Measurements from ENCODE around the gene PAK5. TPM values are rescaled to one million over a fixed set of nuclear protein-coding genes. Genes with fewer than 3 reads are reported as not detected.

The PAK5 gene
- total and polyA plus RNA-seq, 2 donors (not counting 1 experiment from before 2014, with no cell fraction given): not detected

DNA sequence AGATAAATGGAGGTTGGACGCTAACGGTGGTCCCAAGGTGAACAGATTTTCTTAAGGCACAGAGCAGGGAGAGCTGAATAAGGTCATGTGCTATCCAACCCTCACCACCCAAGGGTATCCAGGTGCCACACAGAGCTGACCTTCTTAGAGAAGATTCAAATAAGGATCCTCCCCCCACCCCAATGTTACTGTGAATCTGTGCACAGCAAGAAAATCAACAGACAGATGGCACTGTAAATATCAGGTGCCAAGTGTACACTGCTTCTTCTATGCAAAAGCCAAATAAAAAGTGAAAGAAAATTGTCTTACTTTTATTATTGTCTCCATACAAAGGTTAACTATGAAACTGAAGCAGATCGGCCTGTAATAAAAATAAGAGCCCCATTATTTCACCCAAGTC is 96.9 kb downstream of the PAK5 start:
- ATAC-seq (ENCODE audit: low read depth): no peak
- WGBS (ENCODE audit: insufficient coverage): no CpG with 5 or more reads among the region's 3 CpGs

GRCh38 chr20:9740486-9740885 is 98.4 kb downstream of the PAK5 start:
- ChIA-PET POLR2A (no interaction called here), CTCF (no interaction called here)
- Histone ChIP-seq H3K9ac (ENCODE audit: low read length) (no peak overlapping the region), H2AFZ (ENCODE audit: insufficient read depth, low read depth, low read length, poor library complexity, severe bottlenecking) (no peak overlapping the region), H3K36me3 (replicated peaks in 1 of 2; ENCODE audit: control extremely low read depth in 1 of 2, control insufficient read depth in 1 of 2, extremely low read depth in 1 of 2, insufficient read depth in 2 of 2, low read length in 1 of 2) (no peaks in the 10 kb centered on the region), H3K79me2 (ENCODE audit: control insufficient read depth, insufficient read depth, low read length) (no peaks in the 10 kb centered on the region), H3K4me1 (ENCODE audit: control insufficient read depth in 2 of 2, insufficient read depth in 2 of 2, low read length in 2 of 2) (no peaks in the 10 kb centered on the region), H3K4me2 (replicated peaks; ENCODE audit: low read depth, low read length, poor library complexity, severe bottlenecking) (no peak overlapping the region), H3K27ac (ENCODE audit: low read length in 2 of 2) (no peak overlapping the region), H3K27me3 (replicated peaks in 1 of 4; ENCODE audit: control extremely low read depth in 1 of 4, control insufficient read depth in 3 of 4, insufficient read depth in 4 of 4, low read length in 3 of 4) (no peaks in the 10 kb centered on the region), H3K9me3 (ENCODE audit: control extremely low read depth in 1 of 3, control insufficient read depth in 2 of 3, insufficient read depth in 1 of 3, low read length in 2 of 3) (no peaks in the 10 kb centered on the region), H4K20me1 (ENCODE audit: control insufficient read depth, insufficient read depth, low read length, poor library complexity, severe bottlenecking) (no peaks in the 10 kb centered on the region), H3K4me3 (ENCODE audit: control extremely low read depth in 1 of 5, extremely low read depth in 1 of 5, insufficient read depth in 1 of 5, low read depth in 2 of 5, low read length in 4 of 5) (no peak overlapping the region)
- Mint-ChIP-seq H3K4me3 (no peak overlapping the region), H3K27ac (no peak overlapping the region), H3K4me1 (no peaks in the 10 kb centered on the region), H3K9me3 (ENCODE audit: insufficient read depth) (peaks cover 5% of the 10 kb centered on the region), H3K27me3 (no peaks in the 10 kb centered on the region)
- DNase-seq (no peak), ATAC-seq (ENCODE audit: low read depth) (no peak)
- intact Hi-C loops (cut with micrococcal nuclease): no loop called here
- no peak for TF ChIP-seq EZH2 (IDR thresholded peaks at IDR 0.05; ENCODE audit: borderline replicate concordance, insufficient read depth, low read depth, low read length, poor library complexity, severe bottlenecking)
- TF ChIP-seq, protein P1, sequence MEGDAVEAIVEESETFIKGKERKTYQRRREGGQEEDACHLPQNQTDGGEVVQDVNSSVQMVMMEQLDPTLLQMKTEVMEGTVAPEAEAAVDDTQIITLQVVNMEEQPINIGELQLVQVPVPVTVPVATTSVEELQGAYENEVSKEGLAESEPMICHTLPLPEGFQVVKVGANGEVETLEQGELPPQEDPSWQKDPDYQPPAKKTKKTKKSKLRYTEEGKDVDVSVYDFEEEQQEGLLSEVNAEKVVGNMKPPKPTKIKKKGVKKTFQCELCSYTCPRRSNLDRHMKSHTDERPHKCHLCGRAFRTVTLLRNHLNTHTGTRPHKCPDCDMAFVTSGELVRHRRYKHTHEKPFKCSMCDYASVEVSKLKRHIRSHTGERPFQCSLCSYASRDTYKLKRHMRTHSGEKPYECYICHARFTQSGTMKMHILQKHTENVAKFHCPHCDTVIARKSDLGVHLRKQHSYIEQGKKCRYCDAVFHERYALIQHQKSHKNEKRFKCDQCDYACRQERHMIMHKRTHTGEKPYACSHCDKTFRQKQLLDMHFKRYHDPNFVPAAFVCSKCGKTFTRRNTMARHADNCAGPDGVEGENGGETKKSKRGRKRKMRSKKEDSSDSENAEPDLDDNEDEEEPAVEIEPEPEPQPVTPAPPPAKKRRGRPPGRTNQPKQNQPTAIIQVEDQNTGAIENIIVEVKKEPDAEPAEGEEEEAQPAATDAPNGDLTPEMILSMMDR (IDR thresholded peaks at IDR 0.05): no peak
- 72% methylated on average over 5 of the region's 5 CpGs for whole genome bisulfite sequencing (ENCODE audit: insufficient coverage)

More for the DNA sequence above, 96.9 kb downstream of the PAK5 start:
- Histone ChIP-seq H3K4me1 (ENCODE audit: control insufficient read depth in 2 of 2, insufficient read depth in 2 of 2, low read length in 2 of 2) (no peaks in the 10 kb centered on the region), H4K20me1 (ENCODE audit: control insufficient read depth, insufficient read depth, low read length, poor library complexity, severe bottlenecking) (no peaks in the 10 kb centered on the region), H3K79me2 (ENCODE audit: control insufficient read depth, insufficient read depth, low read length) (no peaks in the 10 kb centered on the region), H3K27ac (ENCODE audit: low read length in 2 of 2) (no peak overlapping the region), H3K4me2 (replicated peaks; ENCODE audit: low read depth, low read length, poor library complexity, severe bottlenecking) (no peak overlapping the region), H3K9ac (ENCODE audit: low read length) (no peak overlapping the region), H3K9me3 (ENCODE audit: control extremely low read depth in 1 of 3, control insufficient read depth in 2 of 3, insufficient read depth in 1 of 3, low read length in 2 of 3) (no peaks in the 10 kb centered on the region), H3K36me3 (replicated peaks in 1 of 2; ENCODE audit: control extremely low read depth in 1 of 2, control insufficient read depth in 1 of 2, extremely low read depth in 1 of 2, insufficient read depth in 2 of 2, low read length in 1 of 2) (no peaks in the 10 kb centered on the region), H2AFZ (ENCODE audit: insufficient read depth, low read depth, low read length, poor library complexity, severe bottlenecking) (no peak overlapping the region), H3K4me3 (ENCODE audit: control extremely low read depth in 1 of 5, extremely low read depth in 1 of 5, insufficient read depth in 1 of 5, low read depth in 2 of 5, low read length in 4 of 5) (no peak overlapping the region), H3K27me3 (replicated peaks in 1 of 4; ENCODE audit: control extremely low read depth in 1 of 4, control insufficient read depth in 3 of 4, insufficient read depth in 4 of 4, low read length in 3 of 4) (no peaks in the 10 kb centered on the region)
- DNase-seq: no peak
- POLR2A ChIA-PET: no interaction called here
- CTCF ChIA-PET: no interaction called here
- Mint-ChIP-seq H3K4me3 (no peak overlapping the region), H3K27me3 (no peaks in the 10 kb centered on the region), H3K9me3 (ENCODE audit: insufficient read depth) (peaks cover 5% of the 10 kb centered on the region), H3K4me1 (no peaks in the 10 kb centered on the region), H3K27ac (no peak overlapping the region)
- intact Hi-C loops (cut with micrococcal nuclease): no loop called here
- TF ChIP-seq, protein P1 (IDR thresholded peaks at IDR 0.05): no peak
- TF ChIP-seq EZH2 (IDR thresholded peaks at IDR 0.05; ENCODE audit: borderline replicate concordance, insufficient read depth, low read depth, low read length, poor library complexity, severe bottlenecking): no peak

All from B cell (primary cell).